ENCODE data around the gene NKX2-4. TPM values are rescaled to one million over a fixed set of nuclear protein-coding genes. Genes with fewer than 3 reads are reported as not detected.

Gene NKX2-4
- total and polyA plus RNA-seq, 10 of the 15 experiments (the other 5 are each of a cell fraction or from before 2014, with no cell fraction given), result not detected

DNA sequence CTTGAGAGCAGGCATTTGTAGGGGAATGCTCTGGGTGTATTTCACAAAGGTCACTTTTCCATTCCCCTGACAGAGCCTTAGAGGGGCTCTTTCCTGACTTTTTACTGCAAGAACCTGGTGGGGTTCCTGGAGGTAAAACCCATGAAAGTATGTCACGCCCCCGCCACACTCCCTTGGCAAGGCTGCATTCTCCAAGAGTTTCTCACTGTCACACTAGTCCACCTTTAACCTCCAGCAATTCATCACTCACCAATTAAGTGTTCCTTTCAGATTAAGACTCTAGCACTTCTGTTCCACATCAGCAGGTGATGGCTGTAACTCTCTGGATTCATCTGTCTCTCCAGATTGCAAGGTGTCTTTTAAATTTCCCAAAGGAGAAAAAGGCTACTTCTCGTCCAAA, 32.7 kb upstream of the NKX2-4 start:
- H4K20me1 ChIP-seq (ENCODE audit: control insufficient read depth, insufficient read depth), result no peaks in the 10 kb centered on the region
- H3K79me2 ChIP-seq (ENCODE audit: control insufficient read depth, insufficient read depth, low read length), result no peaks in the 10 kb centered on the region
- H3K4me3 ChIP-seq, result no peak overlapping the region
- FAIRE-seq (no peak), ATAC-seq (no peak), DNase-seq (ENCODE audit: low read depth, low spot score) (no peak)
- in situ Hi-C loops (cut with MboI), result no loop called here
- BruUV-seq (replicated peaks), result no TSS peak
- H2AFZ ChIP-seq (ENCODE audit: control insufficient read depth, low read depth, low read length), result no peak overlapping the region
- no peak overlapping the region for H3K27ac ChIP-seq (ENCODE audit: control insufficient read depth, insufficient read depth)
- H3K36me3 ChIP-seq (ENCODE audit: control insufficient read depth in 2 of 2, insufficient read depth in 2 of 2, low read length in 1 of 2), result no peaks in the 10 kb centered on the region
- CTCF ChIA-PET, result no interaction called here
- WGBS (ENCODE audit: insufficient coverage, insufficient replicate concordance, low lambda C conversion rate, missing lambda C conversion rate), result 39% methylated on average over 3 of the region's 3 CpGs
- H3K27me3 ChIP-seq (replicated peaks in 1 of 2; ENCODE audit: control insufficient read depth in 2 of 2, insufficient read depth in 2 of 2, low read length in 1 of 2), result no peaks in the 10 kb centered on the region
- SMC1A ChIA-PET (ENCODE audit: uncharacterized antibody, unreplicated experiment), result interaction anchor here (1.1 kb wide), 1 partner anchor 37 kb away, joined by 3 read pairs; no protein-coding TSS in a partner anchor
- POLR2A ChIA-PET, result no interaction called here
- intact Hi-C loops (cut with micrococcal nuclease; ENCODE audit: unreplicated experiment), result no loop called here
- no peak overlapping the region for H3K9ac ChIP-seq (ENCODE audit: control insufficient read depth, insufficient read depth, low read length)
- no peaks in the 10 kb centered on the region; the same call in 2 of the 3 replicates for H3K9me3 ChIP-seq (replicated peaks; ENCODE audit: control insufficient read depth, insufficient read depth, low read length)
- RAD21 ChIA-PET (ENCODE audit: unreplicated experiment), result no interaction called here
- no peaks in the 10 kb centered on the region for H3K4me1 ChIP-seq (ENCODE audit: control insufficient read depth, insufficient read depth, low read length)
- H3K4me2 ChIP-seq (ENCODE audit: control insufficient read depth, insufficient read depth), result no peak overlapping the region
- no peak for TF ChIP-seq CTCF (IDR thresholded peaks at IDR 0.05 in 2 of 3, conservative IDR thresholded peaks at IDR 0.05 in 1 of 3; ENCODE audit: control insufficient read depth in 2 of 3, extremely low read depth in 1 of 3, insufficient read depth in 1 of 3, low read depth in 3 of 3, low read length in 3 of 3)
- TF ChIP-seq NFYA (IDR thresholded peaks at IDR 0.05; ENCODE audit: borderline replicate concordance, low read depth, low read length), result no peak
- no peak for TF ChIP-seq CBX5 (IDR thresholded peaks at IDR 0.05; ENCODE audit: low read depth)
- TF ChIP-seq, protein P1, sequence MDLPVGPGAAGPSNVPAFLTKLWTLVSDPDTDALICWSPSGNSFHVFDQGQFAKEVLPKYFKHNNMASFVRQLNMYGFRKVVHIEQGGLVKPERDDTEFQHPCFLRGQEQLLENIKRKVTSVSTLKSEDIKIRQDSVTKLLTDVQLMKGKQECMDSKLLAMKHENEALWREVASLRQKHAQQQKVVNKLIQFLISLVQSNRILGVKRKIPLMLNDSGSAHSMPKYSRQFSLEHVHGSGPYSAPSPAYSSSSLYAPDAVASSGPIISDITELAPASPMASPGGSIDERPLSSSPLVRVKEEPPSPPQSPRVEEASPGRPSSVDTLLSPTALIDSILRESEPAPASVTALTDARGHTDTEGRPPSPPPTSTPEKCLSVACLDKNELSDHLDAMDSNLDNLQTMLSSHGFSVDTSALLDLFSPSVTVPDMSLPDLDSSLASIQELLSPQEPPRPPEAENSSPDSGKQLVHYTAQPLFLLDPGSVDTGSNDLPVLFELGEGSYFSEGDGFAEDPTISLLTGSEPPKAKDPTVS (IDR thresholded peaks at IDR 0.05; ENCODE audit: low read depth, low read length), result no peak
- TF ChIP-seq BMI1 (IDR thresholded peaks at IDR 0.05; ENCODE audit: borderline replicate concordance), result no peak
- TF ChIP-seq RCOR1 (conservative IDR thresholded peaks at IDR 0.05; ENCODE audit: low read depth, low read length), result no peak
- TF ChIP-seq FOXM1 (IDR thresholded peaks at IDR 0.05; ENCODE audit: low read depth, low read length), result no peak
- no peak for TF ChIP-seq NR2F1 (conservative IDR thresholded peaks at IDR 0.05)
- no peak for TF ChIP-seq STAT1 (conservative IDR thresholded peaks at IDR 0.05)
- TF ChIP-seq NBN (IDR thresholded peaks at IDR 0.05), result no peak
- no peak for TF ChIP-seq NR2C2 (IDR thresholded peaks at IDR 0.05; ENCODE audit: borderline replicate concordance, control insufficient read depth, insufficient read length, low read depth)
- TF ChIP-seq, protein P2, sequence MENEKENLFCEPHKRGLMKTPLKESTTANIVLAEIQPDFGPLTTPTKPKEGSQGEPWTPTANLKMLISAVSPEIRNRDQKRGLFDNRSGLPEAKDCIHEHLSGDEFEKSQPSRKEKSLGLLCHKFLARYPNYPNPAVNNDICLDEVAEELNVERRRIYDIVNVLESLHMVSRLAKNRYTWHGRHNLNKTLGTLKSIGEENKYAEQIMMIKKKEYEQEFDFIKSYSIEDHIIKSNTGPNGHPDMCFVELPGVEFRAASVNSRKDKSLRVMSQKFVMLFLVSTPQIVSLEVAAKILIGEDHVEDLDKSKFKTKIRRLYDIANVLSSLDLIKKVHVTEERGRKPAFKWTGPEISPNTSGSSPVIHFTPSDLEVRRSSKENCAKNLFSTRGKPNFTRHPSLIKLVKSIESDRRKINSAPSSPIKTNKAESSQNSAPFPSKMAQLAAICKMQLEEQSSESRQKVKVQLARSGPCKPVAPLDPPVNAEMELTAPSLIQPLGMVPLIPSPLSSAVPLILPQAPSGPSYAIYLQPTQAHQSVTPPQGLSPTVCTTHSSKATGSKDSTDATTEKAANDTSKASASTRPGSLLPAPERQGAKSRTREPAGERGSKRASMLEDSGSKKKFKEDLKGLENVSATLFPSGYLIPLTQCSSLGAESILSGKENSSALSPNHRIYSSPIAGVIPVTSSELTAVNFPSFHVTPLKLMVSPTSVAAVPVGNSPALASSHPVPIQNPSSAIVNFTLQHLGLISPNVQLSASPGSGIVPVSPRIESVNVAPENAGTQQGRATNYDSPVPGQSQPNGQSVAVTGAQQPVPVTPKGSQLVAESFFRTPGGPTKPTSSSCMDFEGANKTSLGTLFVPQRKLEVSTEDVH (IDR thresholded peaks at IDR 0.05; ENCODE audit: low read depth, partially characterized antibody), result no peak
- TF ChIP-seq ATF2 (IDR thresholded peaks at IDR 0.05; ENCODE audit: low read length), result no peak
- TF ChIP-seq ZNF384 (IDR thresholded peaks at IDR 0.05; ENCODE audit: borderline replicate concordance, low read depth, low read length), result no peak
- no peak for TF ChIP-seq BACH1 (IDR thresholded peaks at IDR 0.05; ENCODE audit: borderline replicate concordance)
- TF ChIP-seq RELA (IDR thresholded peaks at IDR 0.05; ENCODE audit: borderline replicate concordance, partially characterized antibody), result no peak
- TF ChIP-seq PAX5 (IDR thresholded peaks at IDR 0.05; ENCODE audit: borderline replicate concordance, low read depth, low read length), result no peak

All from GM12878 (cell line).